ENCODE results near the gene CCDC170. TPM values are rescaled to one million over a fixed set of nuclear protein-coding genes. Genes with fewer than 3 reads are reported as not detected.

CCDC170 gene
- polyA plus RNA-seq, 1 of the 3 experiments (the other 2 are of a cell fraction), result not detected

DNA sequence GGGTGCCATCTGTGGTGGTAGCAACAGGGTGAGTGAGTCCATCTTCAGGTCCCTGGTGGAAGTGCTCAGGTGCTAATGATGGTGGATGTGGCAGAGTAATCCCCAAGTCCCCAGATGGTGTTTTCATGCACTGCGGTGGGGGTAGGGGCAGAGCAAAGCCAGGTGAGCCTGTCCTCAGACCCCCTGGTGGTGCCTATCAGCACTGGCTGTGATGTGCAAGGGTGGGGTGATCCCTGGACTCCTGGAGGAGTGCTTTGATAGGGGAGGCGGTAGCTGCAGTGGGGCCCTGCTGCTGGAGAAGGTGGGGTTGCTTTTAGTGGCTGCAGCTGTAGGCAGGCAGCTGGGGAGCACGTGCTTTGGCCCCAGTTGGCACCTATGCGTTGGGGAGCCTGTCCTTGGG is 70.8 kb downstream of the CCDC170 start (continued):
- no peak for TF ChIP-seq NRF1 (IDR thresholded peaks at IDR 0.05; ENCODE audit: low read depth, low read length)
- no peak for TF ChIP-seq REST (IDR thresholded peaks at IDR 0.05; ENCODE audit: low read depth, low read length)
- TF ChIP-seq CHD2 (IDR thresholded peaks at IDR 0.05; ENCODE audit: low read length, partially characterized antibody), result no peak

- ChIA-PET CTCF (no interaction called here), POLR2A (no interaction called here)
- H3K9ac ChIP-seq, result no peak overlapping the region
- no peaks in the 10 kb centered on the region for H3K4me1 ChIP-seq (ENCODE audit: control insufficient read depth in 1 of 2, insufficient read depth in 2 of 2, low read depth in 1 of 2, low read length in 1 of 2)
- no peaks in the 10 kb centered on the region for H3K79me2 ChIP-seq (ENCODE audit: insufficient read depth)
- no peaks in the 10 kb centered on the region for H3K9me3 ChIP-seq
- no peak overlapping the region for H3K4me2 ChIP-seq
- TF ChIP-seq IRF3 (IDR thresholded peaks at IDR 0.05; ENCODE audit: low read depth, low read length) (no peak), GABPA (IDR thresholded peaks at IDR 0.05; ENCODE audit: low read depth) (no peak), TAF1 (IDR thresholded peaks at IDR 0.05; ENCODE audit: borderline replicate concordance, low read depth, low read length) (no peak), RFX5 (IDR thresholded peaks at IDR 0.05; ENCODE audit: low read length) (no peak), GATA2 (CRISPR knock-in tag; IDR thresholded peaks at IDR 0.05) (no peak)
- WGBS (ENCODE audit: low lambda C conversion rate), result 0% methylated on average over 1 of the region's 1 CpG
- no peaks in the 10 kb centered on the region for H3K36me3 ChIP-seq (replicated peaks in 1 of 2; ENCODE audit: control insufficient read depth in 1 of 2, insufficient read depth in 2 of 2, low read length in 1 of 2)
- no peak overlapping the region for H3K27ac ChIP-seq (ENCODE audit: low read depth in 2 of 2, low read length in 1 of 2)
- H3K4me3 ChIP-seq (ENCODE audit: low read depth in 2 of 2, low read length in 1 of 2), result no peak overlapping the region
- H2AFZ ChIP-seq (ENCODE audit: low read depth), result no peak overlapping the region
- H3F3A ChIP-seq (replicated peaks; ENCODE audit: insufficient read depth), result no peaks in the 10 kb centered on the region
- DNase-seq, result no peak
- H3K9me2 ChIP-seq, result no peaks in the 10 kb centered on the region
- no peaks in the 10 kb centered on the region for H3K27me3 ChIP-seq (ENCODE audit: insufficient read depth)
- H4K20me1 ChIP-seq (ENCODE audit: insufficient read depth), result no peaks in the 10 kb centered on the region
Observed at GRCh38 chr6:151565940-151566339, 72.1 kb downstream of the CCDC170 start.

DNA sequence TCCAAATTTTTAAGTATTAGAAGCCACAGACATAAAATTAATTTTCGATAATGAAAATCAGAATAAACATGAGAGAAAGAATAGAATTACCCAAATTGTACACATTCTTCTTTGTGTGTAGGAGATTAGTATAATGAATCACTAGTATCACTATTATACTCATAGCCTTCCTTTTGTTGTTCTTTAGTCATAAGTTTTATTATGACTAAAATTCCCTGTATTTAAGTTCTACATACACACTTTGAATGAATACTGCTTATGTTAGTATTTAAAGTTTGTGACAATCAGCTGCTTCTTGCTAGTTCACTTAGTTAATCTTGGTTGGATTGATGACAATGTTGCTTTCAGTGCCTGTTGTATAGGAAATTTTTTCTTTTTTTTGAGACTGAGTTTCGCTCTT is 72.7 kb downstream of the CCDC170 start:
- Histone ChIP-seq H3F3A (replicated peaks; ENCODE audit: insufficient read depth) (no peaks in the 10 kb centered on the region), H3K9me2 (no peaks in the 10 kb centered on the region), H3K4me3 (ENCODE audit: low read depth in 2 of 2, low read length in 1 of 2) (no peak overlapping the region), H3K4me1 (ENCODE audit: control insufficient read depth in 1 of 2, insufficient read depth in 2 of 2, low read depth in 1 of 2, low read length in 1 of 2) (no peaks in the 10 kb centered on the region), H4K20me1 (ENCODE audit: insufficient read depth) (no peaks in the 10 kb centered on the region), H3K79me2 (ENCODE audit: insufficient read depth) (no peaks in the 10 kb centered on the region), H3K27ac (ENCODE audit: low read depth in 2 of 2, low read length in 1 of 2) (no peak overlapping the region), H3K36me3 (replicated peaks in 1 of 2; ENCODE audit: control insufficient read depth in 1 of 2, insufficient read depth in 2 of 2, low read length in 1 of 2) (no peaks in the 10 kb centered on the region), H3K9me3 (no peaks in the 10 kb centered on the region), H3K9ac (no peak overlapping the region), H2AFZ (ENCODE audit: low read depth) (no peak overlapping the region), H3K4me2 (no peak overlapping the region), H3K27me3 (ENCODE audit: insufficient read depth) (no peaks in the 10 kb centered on the region)
- no peak for DNase-seq
- WGBS (ENCODE audit: low lambda C conversion rate), result 16% methylated on average over 2 of the region's 2 CpGs
- CTCF ChIA-PET, result no interaction called here
- POLR2A ChIA-PET, result no interaction called here
- TF ChIP-seq, protein P1, sequence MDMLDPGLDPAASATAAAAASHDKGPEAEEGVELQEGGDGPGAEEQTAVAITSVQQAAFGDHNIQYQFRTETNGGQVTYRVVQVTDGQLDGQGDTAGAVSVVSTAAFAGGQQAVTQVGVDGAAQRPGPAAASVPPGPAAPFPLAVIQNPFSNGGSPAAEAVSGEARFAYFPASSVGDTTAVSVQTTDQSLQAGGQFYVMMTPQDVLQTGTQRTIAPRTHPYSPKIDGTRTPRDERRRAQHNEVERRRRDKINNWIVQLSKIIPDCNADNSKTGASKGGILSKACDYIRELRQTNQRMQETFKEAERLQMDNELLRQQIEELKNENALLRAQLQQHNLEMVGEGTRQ (IDR thresholded peaks at IDR 0.05; ENCODE audit: borderline replicate concordance, low read depth, low read length), result no peak
- TF ChIP-seq RXRA (IDR thresholded peaks at IDR 0.05; ENCODE audit: borderline replicate concordance, low read depth), result no peak
- TF ChIP-seq EZH2phosphoT487 (IDR thresholded peaks at IDR 0.05; ENCODE audit: borderline replicate concordance, low read depth), result no peak
- TF ChIP-seq YY1 (IDR thresholded peaks at IDR 0.05; ENCODE audit: low read depth), result no peak
- TF ChIP-seq, protein P2, sequence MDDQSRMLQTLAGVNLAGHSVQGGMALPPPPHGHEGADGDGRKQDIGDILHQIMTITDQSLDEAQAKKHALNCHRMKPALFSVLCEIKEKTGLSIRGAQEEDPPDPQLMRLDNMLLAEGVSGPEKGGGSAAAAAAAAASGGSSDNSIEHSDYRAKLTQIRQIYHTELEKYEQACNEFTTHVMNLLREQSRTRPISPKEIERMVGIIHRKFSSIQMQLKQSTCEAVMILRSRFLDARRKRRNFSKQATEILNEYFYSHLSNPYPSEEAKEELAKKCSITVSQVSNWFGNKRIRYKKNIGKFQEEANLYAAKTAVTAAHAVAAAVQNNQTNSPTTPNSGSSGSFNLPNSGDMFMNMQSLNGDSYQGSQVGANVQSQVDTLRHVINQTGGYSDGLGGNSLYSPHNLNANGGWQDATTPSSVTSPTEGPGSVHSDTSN (IDR thresholded peaks at IDR 0.05), result no peak
- no peak for TF ChIP-seq REST (IDR thresholded peaks at IDR 0.05; ENCODE audit: low read depth, low read length)
- no peak for TF ChIP-seq FOSL2 (IDR thresholded peaks at IDR 0.05; ENCODE audit: borderline replicate concordance, low read depth)
- TF ChIP-seq MAX (IDR thresholded peaks at IDR 0.05; ENCODE audit: low read depth), result no peak
